Stimulated activated effector memory CD8-positive, alpha-beta T cell treated with anti-CD3 and anti-CD28 coated beads, Interleukin-12 subunit alpha, Interleukin-12 subunit beta, amount 100 ng/mL, for 72 hours (primary cell): ENCODE data around the gene LMF1.

Experiments
- ATAC-seq: fragments of 150-1000 bp; cut with Tn5 transposase; 2 replicates; pipeline ENCODE4 v1.10.0; 2021
- DNase-seq, 2 donors: peaks; one replicate each; pipeline ENCODE4 v3.0.0; 2021 to 2022; ENCODE audit warnings: low spot score in 2 of 2
- H3K27ac Mint-ChIP-seq: one replicate; pipeline ENCODE4 v1.8.0; 2022; ENCODE audit warnings: mild to moderate bottlenecking, mixed read lengths
- H3K36me3 Mint-ChIP-seq: one replicate; pipeline ENCODE4 v1.8.0; 2022; ENCODE audit warnings: mild to moderate bottlenecking, mixed read lengths
- H3K4me1 Mint-ChIP-seq: one replicate; pipeline ENCODE4 v1.8.0; 2022; ENCODE audit warnings: mixed read lengths
- H3K4me3 Mint-ChIP-seq: one replicate; pipeline ENCODE4 v1.8.0; 2022; ENCODE audit warnings: mild to moderate bottlenecking, mixed read lengths
- H3K9me3 Mint-ChIP-seq: one replicate; pipeline ENCODE4 v1.8.0; 2022; ENCODE audit warnings: mixed read lengths

The LMF1 gene

GRCh38 chr16:1008085-1008484 lies 37.3 kb upstream of the LMF1 start:
- Mint-ChIP-seq H3K4me3 (no peak overlapping the region), H3K27ac (no peak overlapping the region), H3K36me3 (no peaks in the 10 kb centered on the region), H3K4me1 (peaks cover 18% of the 10 kb centered on the region), H3K9me3 (no peaks in the 10 kb centered on the region)
- no peak for ATAC-seq
- no peak for DNase-seq

- no peak overlapping the region for H3K27ac Mint-ChIP-seq
- peaks cover 25% of the 10 kb centered on the region for H3K4me1 Mint-ChIP-seq
- H3K36me3 Mint-ChIP-seq = no peaks in the 10 kb centered on the region
- DNase-seq (no peak), ATAC-seq (no peak)
- no peak overlapping the region for H3K4me3 Mint-ChIP-seq
- no peaks in the 10 kb centered on the region for H3K9me3 Mint-ChIP-seq
These were observed 36.6 kb upstream of the LMF1 start for GRCh38 chr16:1007284-1007850.

- H3K4me1 Mint-ChIP-seq = peaks cover 30% of the 10 kb centered on the region
- H3K27ac Mint-ChIP-seq = no peak overlapping the region
- no peak overlapping the region for H3K4me3 Mint-ChIP-seq
- no peak for ATAC-seq
- H3K9me3 Mint-ChIP-seq = no peaks in the 10 kb centered on the region
- no peak for DNase-seq
- H3K36me3 Mint-ChIP-seq = no peaks in the 10 kb centered on the region
These were observed 36.0 kb upstream of the LMF1 start for GRCh38 chr16:1006781-1007180.

DNA sequence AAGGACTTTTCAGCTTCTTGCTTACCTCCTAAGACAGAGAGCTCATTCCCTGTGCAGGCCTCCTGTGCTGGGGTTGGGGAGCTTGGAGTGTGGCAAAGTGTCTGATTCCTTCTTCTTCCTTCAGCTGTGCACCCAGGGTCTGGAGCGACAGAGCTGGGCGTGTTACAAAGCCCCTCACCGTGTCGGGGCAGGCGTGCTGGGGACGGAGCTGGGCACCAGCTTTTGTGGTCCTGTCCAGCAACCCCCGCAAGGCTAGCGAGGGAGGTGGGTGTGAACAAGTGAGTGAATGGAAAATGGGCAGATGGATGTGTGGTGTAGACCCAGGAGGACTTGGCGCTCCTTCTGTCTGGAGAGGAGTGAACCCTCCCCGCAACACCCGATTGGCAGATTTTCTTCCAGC lies 34.5 kb upstream of the LMF1 start:
- ATAC-seq (no peak), DNase-seq (no peak)
- Mint-ChIP-seq H3K36me3 (no peaks in the 10 kb centered on the region), H3K9me3 (no peaks in the 10 kb centered on the region), H3K4me1 (peaks cover 30% of the 10 kb centered on the region), H3K4me3 (no peak overlapping the region), H3K27ac (no peak overlapping the region)

DNA sequence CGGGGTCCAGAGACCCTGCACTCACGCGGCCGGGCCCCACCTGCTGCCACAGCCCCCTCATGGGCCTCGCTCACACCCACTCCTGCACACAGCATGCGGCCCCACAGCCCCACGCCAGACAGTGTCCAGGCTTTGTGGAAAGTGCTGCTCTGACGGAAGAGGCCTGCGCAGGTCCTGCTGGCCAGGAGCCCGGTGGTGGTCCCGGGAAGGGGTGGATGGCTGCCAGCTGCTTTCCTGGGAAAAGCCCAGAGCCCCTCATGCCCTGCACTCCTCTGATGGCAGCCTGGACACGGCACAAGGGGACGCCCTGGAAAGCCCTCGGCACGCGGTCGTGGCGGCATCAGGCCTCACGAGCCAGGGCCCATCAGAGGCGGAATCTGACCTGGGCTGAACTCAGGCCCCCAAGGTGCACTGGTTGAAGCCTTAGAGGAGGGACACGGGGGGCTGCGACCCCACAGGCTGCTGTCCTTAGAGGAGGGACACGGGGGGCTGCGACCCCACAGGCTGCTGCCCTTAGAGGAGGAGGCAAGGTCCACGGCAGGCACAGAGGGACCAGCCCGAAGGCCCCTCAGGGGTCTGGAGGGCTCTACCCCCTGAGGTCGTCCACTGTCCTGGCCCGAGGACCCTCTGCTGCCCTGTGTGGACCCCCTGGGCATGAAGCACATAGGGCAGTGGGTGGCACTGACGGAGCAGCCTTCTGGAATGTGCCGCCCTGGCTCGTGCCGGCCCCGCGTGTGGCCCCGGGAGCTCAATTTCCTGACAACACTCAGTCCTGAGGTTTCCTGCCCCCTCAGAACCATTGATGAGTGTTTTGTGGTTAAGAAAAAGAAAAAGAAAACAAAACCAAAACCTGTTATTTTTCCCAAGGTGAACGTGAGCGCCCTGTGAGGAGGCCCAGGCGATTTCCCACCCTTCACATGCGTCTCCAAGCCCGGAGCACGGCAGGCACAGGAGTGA lies 32.9 kb upstream of the LMF1 start:
- peak overlapping the region; percentile 84 for H3K27ac Mint-ChIP-seq
- no peak for DNase-seq

DNA sequence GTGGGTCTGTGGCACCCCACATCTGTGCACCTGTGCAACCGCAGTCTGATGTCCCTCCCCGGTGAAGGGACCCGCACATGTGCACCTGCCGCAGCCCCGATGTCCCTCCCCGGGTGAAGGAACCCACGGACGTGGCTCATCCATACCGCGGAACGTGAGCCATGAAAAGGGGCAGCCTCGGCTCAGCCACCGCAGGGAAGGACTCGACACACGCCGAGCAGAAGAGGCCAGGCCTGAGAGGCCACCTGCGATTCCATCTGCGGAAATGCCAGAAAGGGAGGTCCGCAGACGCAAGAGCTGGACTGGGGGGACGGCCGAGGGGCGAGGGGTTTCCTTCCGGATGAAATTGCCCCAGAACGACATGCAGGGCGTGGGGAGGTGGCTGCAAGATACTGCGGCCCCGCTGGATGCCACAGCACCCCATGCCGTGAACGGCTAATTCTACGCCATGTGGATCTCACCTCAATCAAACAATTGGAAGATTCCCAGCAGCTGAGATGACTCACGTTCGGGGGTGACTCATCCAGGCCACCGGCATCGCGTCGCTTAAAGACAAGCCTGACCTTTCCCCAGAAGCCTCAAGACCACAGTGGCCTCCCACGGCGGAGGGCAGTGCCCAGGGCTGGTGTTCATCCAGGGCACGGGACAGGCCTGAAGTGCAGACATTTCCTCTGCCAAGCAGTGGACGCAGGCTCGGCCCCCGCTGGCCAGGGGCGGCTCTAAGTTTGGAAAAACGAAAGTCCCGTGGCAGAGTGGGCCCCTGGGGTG lies 31.8 kb upstream of the LMF1 start:
- Mint-ChIP-seq H3K4me3 (peak overlapping the region; percentile 64), H3K27ac (peak overlapping the region; percentile 70), H3K36me3 (no peaks in the 10 kb centered on the region), H3K4me1 (peaks cover 44% of the 10 kb centered on the region), H3K9me3 (no peaks in the 10 kb centered on the region)
- ATAC-seq (peak; percentile 77), DNase-seq (peak; percentile 56 to 75)

More for the DNA sequence above, 32.9 kb upstream of the LMF1 start:
- peak; percentile 72 for ATAC-seq
- Mint-ChIP-seq H3K4me3 (peak overlapping the region; percentile 64), H3K36me3 (no peaks in the 10 kb centered on the region), H3K4me1 (peaks cover 33% of the 10 kb centered on the region), H3K9me3 (no peaks in the 10 kb centered on the region)

DNA sequence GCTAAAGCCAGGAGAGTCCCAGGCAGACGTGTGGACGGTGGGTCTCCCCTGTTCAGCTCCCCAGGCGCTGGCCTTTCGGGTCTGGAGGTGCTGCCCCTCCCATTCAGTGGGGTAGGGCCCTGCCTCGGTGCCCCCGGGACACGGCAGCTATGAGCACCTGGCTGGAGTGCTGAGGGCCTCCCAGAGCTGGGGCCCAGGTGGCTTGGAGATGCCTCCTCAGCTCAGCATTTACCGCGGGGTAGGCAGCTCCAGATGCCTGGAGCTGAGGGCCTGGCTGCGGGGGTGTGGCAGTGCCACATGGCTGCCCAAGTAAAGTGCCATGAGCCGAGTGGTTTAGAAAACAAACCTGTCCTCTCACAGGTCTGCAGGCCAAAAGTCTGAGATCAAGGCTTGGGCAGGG lies 30.3 kb upstream of the LMF1 start:
- DNase-seq (no peak), ATAC-seq (no peak)
- Mint-ChIP-seq H3K27ac (no peak overlapping the region), H3K36me3 (no peaks in the 10 kb centered on the region), H3K4me3 (no peak overlapping the region), H3K9me3 (no peaks in the 10 kb centered on the region), H3K4me1 (peaks cover 56% of the 10 kb centered on the region)

- Mint-ChIP-seq H3K27ac (no peak overlapping the region), H3K36me3 (no peaks in the 10 kb centered on the region)
These were observed 29.8 kb upstream of the LMF1 start for GRCh38 chr16:1000608-1001007.

GRCh38 chr16:999677-1000076 lies 28.9 kb upstream of the LMF1 start:
- peak overlapping the region; percentile 89 for H3K27ac Mint-ChIP-seq
- ATAC-seq (no peak), DNase-seq (no peak)
- H3K36me3 Mint-ChIP-seq = no peaks in the 10 kb centered on the region
- H3K4me1 Mint-ChIP-seq = peaks cover 64% of the 10 kb centered on the region
- H3K4me3 Mint-ChIP-seq = no peak overlapping the region
- H3K9me3 Mint-ChIP-seq = no peaks in the 10 kb centered on the region

More at GRCh38 chr16:1000608-1001007, 29.8 kb upstream of the LMF1 start:
- no peaks in the 10 kb centered on the region for H3K9me3 Mint-ChIP-seq
- ATAC-seq (no peak), DNase-seq (no peak)
- no peak overlapping the region for H3K4me3 Mint-ChIP-seq
- H3K4me1 Mint-ChIP-seq = peaks cover 56% of the 10 kb centered on the region

DNA sequence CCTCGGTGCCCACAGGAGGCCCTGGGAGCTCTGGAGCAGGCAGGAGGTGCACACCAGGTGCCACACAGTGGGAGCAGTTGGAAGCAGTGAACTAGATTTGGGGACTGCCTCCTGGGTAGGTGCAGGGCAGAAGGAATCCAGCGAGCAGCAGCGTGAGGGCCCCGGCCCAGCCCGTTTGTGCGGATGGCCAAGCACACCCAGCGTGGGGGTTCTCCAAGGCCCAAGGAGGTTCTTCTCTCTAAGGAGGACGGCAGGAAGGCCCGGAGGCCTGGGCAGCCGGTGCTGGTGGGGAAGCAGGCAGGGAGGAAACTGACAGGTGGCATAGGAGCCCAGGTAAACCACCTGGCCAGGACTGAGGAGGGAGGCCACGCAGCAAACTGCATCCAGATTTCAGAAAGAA lies 27.8 kb upstream of the LMF1 start:
- H3K27ac Mint-ChIP-seq = peak overlapping the region; percentile 89

GRCh38 chr16:998211-998610 lies 27.4 kb upstream of the LMF1 start:
- DNase-seq = no peak
- Mint-ChIP-seq H3K27ac (peak overlapping the region; percentile 89), H3K36me3 (no peaks in the 10 kb centered on the region), H3K9me3 (no peaks in the 10 kb centered on the region), H3K4me1 (peaks cover 53% of the 10 kb centered on the region), H3K4me3 (peak overlapping the region; percentile 71)
- peak; percentile 2 for ATAC-seq

More for the DNA sequence above, 27.8 kb upstream of the LMF1 start:
- Mint-ChIP-seq H3K9me3 (no peaks in the 10 kb centered on the region), H3K4me3 (no peak overlapping the region), H3K36me3 (no peaks in the 10 kb centered on the region), H3K4me1 (peaks cover 55% of the 10 kb centered on the region)
- ATAC-seq (no peak), DNase-seq (no peak)

DNA sequence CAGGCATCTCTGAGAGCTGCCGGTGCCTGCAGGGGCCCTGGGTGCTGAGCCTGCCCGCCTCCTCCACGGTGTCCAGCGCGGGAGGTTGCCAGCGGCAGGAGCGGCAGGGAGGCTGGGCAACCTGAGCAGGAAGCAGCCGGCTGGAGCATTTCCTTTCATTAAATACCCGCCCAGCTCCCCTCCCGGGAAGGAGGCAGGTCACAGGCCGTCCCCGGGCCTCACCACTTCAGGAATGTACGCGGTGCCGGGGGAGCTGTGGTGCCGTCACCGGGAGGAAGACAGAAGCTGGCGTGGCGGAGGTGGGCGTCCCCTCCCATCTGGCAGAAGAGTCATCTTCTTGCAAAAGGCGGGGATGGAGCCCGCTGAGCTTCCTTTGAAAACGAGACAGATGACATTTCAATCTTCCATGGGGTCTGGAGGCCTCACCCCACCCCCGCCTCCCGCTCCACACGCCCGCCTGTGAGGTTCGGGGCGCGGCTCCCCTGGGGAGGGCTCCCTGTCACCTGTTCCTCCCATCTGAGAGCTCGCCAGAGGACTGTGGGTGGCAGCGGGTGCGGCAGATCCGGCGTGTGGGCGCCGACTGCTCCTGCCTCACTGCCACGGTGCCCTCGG lies 26.8 kb upstream of the LMF1 start:
- Mint-ChIP-seq H3K4me3 (peak overlapping the region; percentile 71), H3K27ac (peak overlapping the region; percentile 89), H3K9me3 (no peaks in the 10 kb centered on the region), H3K4me1 (peaks cover 47% of the 10 kb centered on the region), H3K36me3 (no peaks in the 10 kb centered on the region)
- ATAC-seq = peak; percentile 66
- DNase-seq = no peak

GRCh38 chr16:996681-997080 lies 25.9 kb upstream of the LMF1 start:
- Mint-ChIP-seq H3K4me1 (peaks cover 40% of the 10 kb centered on the region), H3K27ac (peak overlapping the region; percentile 89), H3K9me3 (no peaks in the 10 kb centered on the region)

GRCh38 chr16:995783-996182 lies 25.0 kb upstream of the LMF1 start:
- no peak overlapping the region for H3K27ac Mint-ChIP-seq
- peak overlapping the region; percentile 71 for H3K4me3 Mint-ChIP-seq
- H3K36me3 Mint-ChIP-seq = no peaks in the 10 kb centered on the region
- no peak for DNase-seq
- ATAC-seq = no peak
- H3K4me1 Mint-ChIP-seq = peaks cover 40% of the 10 kb centered on the region
- no peaks in the 10 kb centered on the region for H3K9me3 Mint-ChIP-seq

More at GRCh38 chr16:996681-997080, 25.9 kb upstream of the LMF1 start:
- no peak for DNase-seq
- peak; percentile 3 for ATAC-seq
- H3K36me3 Mint-ChIP-seq = no peaks in the 10 kb centered on the region
- H3K4me3 Mint-ChIP-seq = peak overlapping the region; percentile 71

DNA sequence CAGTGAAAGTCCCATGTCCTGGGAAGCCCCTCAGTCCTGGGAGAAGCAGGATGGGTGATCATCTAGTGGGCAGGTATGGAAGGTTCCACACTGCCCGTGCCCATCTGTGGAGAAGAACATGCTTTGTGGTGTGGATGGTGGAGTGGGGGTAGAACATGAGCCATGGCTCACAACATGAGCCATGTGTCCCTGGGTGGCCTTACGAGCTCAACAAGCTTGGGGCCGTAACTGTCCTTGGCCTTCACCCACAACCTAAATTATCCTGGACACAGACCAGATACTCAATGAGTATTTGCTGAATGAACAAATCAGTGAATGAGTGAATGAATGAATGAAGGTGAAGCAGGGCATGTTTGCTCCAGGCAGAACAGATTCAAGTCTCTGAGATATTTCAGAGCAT lies 24.3 kb upstream of the LMF1 start:
- DNase-seq = no peak
- Mint-ChIP-seq H3K9me3 (no peaks in the 10 kb centered on the region), H3K4me1 (peaks cover 40% of the 10 kb centered on the region), H3K36me3 (no peaks in the 10 kb centered on the region), H3K27ac (peak overlapping the region; percentile 41), H3K4me3 (no peak overlapping the region)
- no peak for ATAC-seq
